ENCODE measurements around the gene RPS6KA3. TPM values are rescaled to one million over a fixed set of nuclear protein-coding genes. Genes with fewer than 3 reads are reported as not detected.

The RPS6KA3 gene
- total and polyA plus RNA-seq, 8 donors = 5.2 to 88.1 (median 39.8) TPM

GRCh38 chrX:20112022-20112774 lies 154.5 kb downstream of the RPS6KA3 start:
- no peak for DNase-seq
- H3K4me3 ChIP-seq = no peak overlapping the region
- TF ChIP-seq EP300 (IDR thresholded peaks at IDR 0.05) (no peak), POLR2AphosphoS5 (IDR thresholded peaks at IDR 0.05) (no peak), POLR2A (IDR thresholded peaks at IDR 0.05) (no peak), CTCF (IDR thresholded peaks at IDR 0.05) (no peak)
- no peaks in the 10 kb centered on the region for H3K36me3 ChIP-seq
- 90 to 95% (median 92%) methylated on average over 12 to 14 of the region's 14 CpGs for WGBS, 5 donors
- intact Hi-C loops (cut with DNase I; ENCODE audit: low total_unique reads) = no loop called here
- H3K4me1 ChIP-seq = peaks cover 0 to 14% (median 12%) of the 10 kb centered on the region in 4 donors
- H3K9me3 ChIP-seq = no peaks in the 10 kb centered on the region
- H3K27me3 ChIP-seq = peaks cover 0 to 15% (median 15%) of the 10 kb centered on the region in 3 donors
- no peak overlapping the region for H3K27ac ChIP-seq

GRCh38 chrX:20111271-20111670 lies 155.4 kb downstream of the RPS6KA3 start:
- Histone ChIP-seq H3K9me3 (no peaks in the 10 kb centered on the region), H3K27ac (no peak overlapping the region), H3K4me1 (peaks cover 0 to 5% (median 5%) of the 10 kb centered on the region in 4 donors), H3K36me3 (no peaks in the 10 kb centered on the region), H3K27me3 (peaks cover 0 to 6% (median 6%) of the 10 kb centered on the region in 3 donors), H3K4me3 (no peak overlapping the region)
- intact Hi-C loops (cut with DNase I; ENCODE audit: low total_unique reads) = no loop called here
- TF ChIP-seq POLR2AphosphoS5 (IDR thresholded peaks at IDR 0.05) = no peak
- TF ChIP-seq EP300 (IDR thresholded peaks at IDR 0.05) = no peak
- no peak for TF ChIP-seq CTCF (IDR thresholded peaks at IDR 0.05)
- TF ChIP-seq POLR2A (IDR thresholded peaks at IDR 0.05) = no peak
- 91 to 98% (median 95%) methylated on average over 10 of the region's 10 CpGs for WGBS, 5 donors
- DNase-seq = no peak

GRCh38 chrX:20101934-20102581 lies 164.7 kb downstream of the RPS6KA3 start:
- peaks cover 0 to 4% (median 0%) of the 10 kb centered on the region in 4 donors for H3K9me3 ChIP-seq
- no peaks in the 10 kb centered on the region for H3K27me3 ChIP-seq
- DNase-seq = peak in 1 of 2 donors; percentile 20
- peak overlapping the region; percentile 43 to 78 (median 50) for H3K27ac ChIP-seq
- peaks cover 0 to 10% (median 2%) of the 10 kb centered on the region in 4 donors for H3K4me1 ChIP-seq
- WGBS, 5 donors = 29 to 63% (median 42%) methylated on average over 2 of the region's 2 CpGs
- no peaks in the 10 kb centered on the region for H3K36me3 ChIP-seq
- H3K4me3 ChIP-seq = no peak overlapping the region
- intact Hi-C loops (cut with DNase I; ENCODE audit: low total_unique reads) = no loop called here
- no peak for TF ChIP-seq EP300 (IDR thresholded peaks at IDR 0.05)
- TF ChIP-seq POLR2AphosphoS5 (IDR thresholded peaks at IDR 0.05) = peak in 2 of 3 donors; percentile 19 to 29

Small RNA genes lying within 50 kb of the gene (small RNA-seq; reads per million reads assigned to genes)
- 21.4 to 47.1 (median 29.2) reads per million in 4 donors for gene RF00493
- 0 reads per million in 4 donors for gene RF00494

Other genes with a start within 250 kb of the RPS6KA3 start
- 10 to 100 TPM in 3 of 5 donors, under 1 TPM in 1, not detected in 1; 0.89 to 70.0 (median 17.6) TPM for gene MAP7D2, start 150.0 kb downstream of the RPS6KA3 start, total RNA-seq
- 10 to 100 TPM in 1 of 3 donors, 1 to 10 TPM in 2; 1.4 to 16.6 (median 4.9) TPM for gene MAP7D2, start 150.0 kb downstream of the RPS6KA3 start, polyA plus RNA-seq
- gene EIF1AX, start 125.1 kb downstream of the RPS6KA3 start, total RNA-seq = 10 to 100 TPM; 26.3 to 85.2 (median 42.0) TPM
- 10 to 100 TPM; 25.0 to 55.0 (median 33.3) TPM for gene EIF1AX, start 125.1 kb downstream of the RPS6KA3 start, polyA plus RNA-seq